NCI-H1417 treated with DMSO at 0.1 percent for 48 hours (cell line): ENCODE data around the gene BEND2.
"Not testable (repeated sequence)": the region's sequence is repeated elsewhere in the genome, so short reads cannot be mapped to it uniquely, and the experiment has no call there.

Experiments
- DNase-seq: peaks from one replicate; lab custom pipeline; 2025; lab: John Stamatoyannopoulos, UW

BEND2 gene

GRCh38 chrX:18220786-18221185 is at the start of gene BEND2:
BEND2 (minus strand) TSS chrX:18220886; CDS start chrX:18220750, 136 bp downstream.
- DNase-seq: no peak

GRCh38 chrX:18255059-18255458 is 34.4 kb upstream of the BEND2 start:
- no peak for DNase-seq

- DNase-seq: no peak
Observed at GRCh38 chrX:18252644-18253359, 32.1 kb upstream of the BEND2 start.

- not testable (repeated sequence) for DNase-seq
Observed at GRCh38 chrX:18229646-18230045, 9.0 kb upstream of the BEND2 start.

- DNase-seq: no peak
Observed at GRCh38 chrX:18228069-18228468, 7.4 kb upstream of the BEND2 start.

- no peak for DNase-seq
Observed at GRCh38 chrX:18227458-18227857, 6.8 kb upstream of the BEND2 start.

- DNase-seq: peak; percentile 33
Observed at GRCh38 chrX:18210470-18210869, 10.2 kb downstream of the BEND2 start.

GRCh38 chrX:18206657-18207056 is 14.0 kb downstream of the BEND2 start:
- no peak for DNase-seq

- no peak for DNase-seq
Observed at GRCh38 chrX:18203631-18204030, 17.1 kb downstream of the BEND2 start.

- no peak for DNase-seq
Observed at GRCh38 chrX:18194688-18195087, 26.0 kb downstream of the BEND2 start.

- DNase-seq: no peak
Observed at GRCh38 chrX:18179446-18179845, 41.2 kb downstream of the BEND2 start.

GRCh38 chrX:18174971-18175370 is 45.7 kb downstream of the BEND2 start:
- no peak for DNase-seq

GRCh38 chrX:18174209-18174608 is 46.5 kb downstream of the BEND2 start:
- no peak for DNase-seq

GRCh38 chrX:18173494-18174180 is 47.0 kb downstream of the BEND2 start:
- DNase-seq: peak; percentile 61

- no peak for DNase-seq
Observed at GRCh38 chrX:18172970-18173369, 47.7 kb downstream of the BEND2 start.

- DNase-seq: no peak
Observed at GRCh38 chrX:18170910-18171309, 49.8 kb downstream of the BEND2 start.

- DNase-seq: no peak
Observed at GRCh38 chrX:18166068-18166467, 54.6 kb downstream of the BEND2 start.

GRCh38 chrX:18160369-18160768 is 60.3 kb downstream of the BEND2 start:
- DNase-seq: no peak

GRCh38 chrX:18158963-18159362 is 61.7 kb downstream of the BEND2 start:
- no peak for DNase-seq

- DNase-seq: peak; percentile 85
Observed at GRCh38 chrX:18151649-18152048, 69.0 kb downstream of the BEND2 start.

GRCh38 chrX:18151157-18151556 is 69.5 kb downstream of the BEND2 start:
- no peak for DNase-seq

- DNase-seq: no peak
Observed at GRCh38 chrX:18149454-18149853, 71.2 kb downstream of the BEND2 start.

- DNase-seq: no peak
Observed at GRCh38 chrX:18146954-18147353, 73.7 kb downstream of the BEND2 start.

- DNase-seq: no peak
Observed at GRCh38 chrX:18146009-18146408, 74.7 kb downstream of the BEND2 start.
